HG03521 (cell line): Measurements from ENCODE around the gene EOGT.

Experiments used
- ATAC-seq: cut with Tn5 transposase; IDR thresholded peaks from one replicate; pipeline ENCODE4 v1.9.1; 2021; ENCODE audit warnings: mild to moderate bottlenecking, moderate library complexity; ENCODE audit not compliant: unreplicated experiment

EOGT gene

GRCh38 chr3:68963891-68964290 lies 49.6 kb downstream of the EOGT start:
- ATAC-seq, result no peak

GRCh38 chr3:68963376-68963775 lies 50.1 kb downstream of the EOGT start:
- no peak for ATAC-seq

GRCh38 chr3:68958932-68959331 lies 54.6 kb downstream of the EOGT start:
- no peak for ATAC-seq

GRCh38 chr3:68957895-68958294 lies 55.6 kb downstream of the EOGT start:
- no peak for ATAC-seq

GRCh38 chr3:68953816-68954444 lies 59.6 kb downstream of the EOGT start:
- ATAC-seq, result no peak

GRCh38 chr3:68945225-68945624 lies 68.3 kb downstream of the EOGT start:
- no peak for ATAC-seq

- ATAC-seq, result no peak
These were observed 69.6 kb downstream of the EOGT start for GRCh38 chr3:68943753-68944500.

- no peak for ATAC-seq
These were observed 72.4 kb downstream of the EOGT start for GRCh38 chr3:68941055-68941454.

GRCh38 chr3:68936856-68937255 lies 76.6 kb downstream of the EOGT start:
- ATAC-seq, result no peak

- ATAC-seq, result no peak
These were observed 77.7 kb downstream of the EOGT start for GRCh38 chr3:68935778-68936177.

GRCh38 chr3:68931406-68932149 lies 81.9 kb downstream of the EOGT start:
- ATAC-seq, result no peak
